Hepatocyte (in vitro differentiated cells): ENCODE measurements around the gene HIVEP2. TPM values are rescaled to one million over a fixed set of nuclear protein-coding genes. Genes with fewer than 3 reads are reported as not detected.

Experiments used
- DNase-seq: peaks from one replicate; pipeline ENCODE4 v3.0.0-alpha.2; 2016; ENCODE audit warnings: low spot score
- H2AFZ ChIP-seq: fragments of 200-600 bp; sonication (generic); 2 replicates; pipeline ENCODE4 v1.6.0; 2016; ENCODE audit warnings: antibody characterized with exemption, mild to moderate bottlenecking
- H3K27ac ChIP-seq: fragments of 200-600 bp; sonication (generic); 2 replicates; pipeline ENCODE4 v1.5.1; 2016; ENCODE audit warnings: mild to moderate bottlenecking
- H3K27me3 ChIP-seq: fragments of 200-600 bp; sonication (generic); 2 replicates; pipeline ENCODE4 v1.6.1; 2016
- H3K36me3 ChIP-seq: fragments of 200-600 bp; sonication (generic); replicated peaks from 2 replicates; pipeline ENCODE4 v1.5.1; 2016; ENCODE audit warnings: low read depth; ENCODE audit not compliant: insufficient read depth
- H3K4me1 ChIP-seq: fragments of 200-600 bp; sonication (generic); 2 replicates; pipeline ENCODE4 v1.5.1; 2016; ENCODE audit warnings: mild to moderate bottlenecking, moderate library complexity; ENCODE audit not compliant: insufficient read depth
- H3K4me2 ChIP-seq: fragments of 200-600 bp; sonication (generic); 2 replicates; pipeline ENCODE4 v1.6.0; 2016
- H3K4me3 ChIP-seq: fragments of 200-600 bp; sonication (generic); 2 replicates; pipeline ENCODE4 v1.5.1; 2016; ENCODE audit warnings: mild to moderate bottlenecking
- H3K79me2 ChIP-seq: fragments of 200-600 bp; sonication (generic); 2 replicates; pipeline ENCODE4 v1.6.0; 2017; ENCODE audit warnings: mild to moderate bottlenecking
- H3K9me2 ChIP-seq: fragments of 200-600 bp; sonication (generic); replicated peaks from 2 replicates; pipeline ENCODE4 v1.6.0; 2017; ENCODE audit warnings: mild to moderate bottlenecking; ENCODE audit not compliant: insufficient read depth
- H3K9me3 ChIP-seq: fragments of 200-600 bp; sonication (generic); 2 replicates; pipeline ENCODE4 v1.5.1; 2016; ENCODE audit warnings: low read depth, mild to moderate bottlenecking
- H4K20me1 ChIP-seq: fragments of 200-600 bp; sonication (generic); 2 replicates; pipeline ENCODE4 v1.6.0; 2016; ENCODE audit warnings: mild to moderate bottlenecking; ENCODE audit not compliant: insufficient read depth, poor library complexity, severe bottlenecking
- CTCF ChIP-seq: fragments of 200-600 bp; sonication (generic); IDR thresholded peaks from 2 replicates; pipeline ENCODE4 v1.5.1; 2016; ENCODE audit warnings: antibody characterized with exemption, mild to moderate bottlenecking; ENCODE audit not compliant: poor library complexity
- EZH2 ChIP-seq: fragments of 200-600 bp; sonication (generic); IDR thresholded peaks from 2 replicates; pipeline ENCODE4 v1.6.1; 2016; ENCODE audit warnings: antibody characterized with exemption, mild to moderate bottlenecking, borderline replicate concordance
- EZH2phosphoT487 ChIP-seq: fragments of 200-600 bp; sonication (generic); IDR thresholded peaks from one replicate; pipeline ENCODE4 v1.6.1; 2018; ENCODE audit warnings: antibody characterized with exemption, mild to moderate bottlenecking, low read depth, moderate library complexity; ENCODE audit not compliant: unreplicated experiment, severe bottlenecking
- WGBS: methylation state at CpG from one replicate; pipeline ENCODE4 v1.1.6; 2016; ENCODE audit warnings: low lambda C conversion rate; ENCODE audit errors: missing lambda C conversion rate; 5-methylcytosine and 5-hydroxymethylcytosine counted together
- polyA plus RNA-seq: library from polyadenylated mRNA; unstranded; fragments of >200 nt; fragmentation: Nextera tagmentation; extraction: Ambion mirVana; gene quantifications from 2 replicates; pipeline ENCODE4 v1.2.1, GENCODE V29; 2016
- total RNA-seq: library from RNA; depleted of rRNA; stranded (reverse); fragments of >200 nt; gene quantifications from 2 replicates; pipeline ENCODE4 v1.2.3, GENCODE V29; 2014

Gene HIVEP2
- total and polyA plus RNA-seq, 2 experiments from 2014 or later, result 3.3 to 9.4 TPM

- H3K4me3 ChIP-seq, result no peak overlapping the region
- no peaks in the 10 kb centered on the region for H3K4me1 ChIP-seq
- H3K79me2 ChIP-seq, result no peaks in the 10 kb centered on the region
- TF ChIP-seq EZH2phosphoT487 (no peak), CTCF (no peak), EZH2 (no peak)
- H3K9me2 ChIP-seq, result no peaks in the 10 kb centered on the region
- H3K9me3 ChIP-seq, result no peaks in the 10 kb centered on the region
- no peak overlapping the region for H2AFZ ChIP-seq
- DNase-seq, result no peak
- H3K36me3 ChIP-seq, result no peaks in the 10 kb centered on the region
- WGBS, result 36% methylated on average over 2 of the region's 2 CpGs
- H4K20me1 ChIP-seq, result no peaks in the 10 kb centered on the region
- no peak overlapping the region for H3K4me2 ChIP-seq
- H3K27me3 ChIP-seq, result no peaks in the 10 kb centered on the region
- H3K27ac ChIP-seq, result no peak overlapping the region
Measured at GRCh38 chr6:142756215-142756630, 188.8 kb downstream of the HIVEP2 start.

GRCh38 chr6:142753196-142753595 lies 191.8 kb downstream of the HIVEP2 start:
- H3K27me3 ChIP-seq, result no peaks in the 10 kb centered on the region
- H3K79me2 ChIP-seq, result no peaks in the 10 kb centered on the region
- no peak overlapping the region for H2AFZ ChIP-seq
- H3K27ac ChIP-seq, result no peak overlapping the region
- no peak for TF ChIP-seq EZH2
- no peak for TF ChIP-seq EZH2phosphoT487
- TF ChIP-seq CTCF, result no peak
- no peaks in the 10 kb centered on the region for H3K36me3 ChIP-seq
- DNase-seq, result no peak
- H3K9me2 ChIP-seq, result no peaks in the 10 kb centered on the region
- H3K4me2 ChIP-seq, result no peak overlapping the region
- no peaks in the 10 kb centered on the region for H3K9me3 ChIP-seq
- H4K20me1 ChIP-seq, result no peaks in the 10 kb centered on the region
- H3K4me1 ChIP-seq, result no peaks in the 10 kb centered on the region
- no peak overlapping the region for H3K4me3 ChIP-seq
- WGBS, result 96% methylated on average over 12 of the region's 12 CpGs

GRCh38 chr6:142752348-142752747 lies 192.6 kb downstream of the HIVEP2 start:
- H3K36me3 ChIP-seq, result no peaks in the 10 kb centered on the region
- H2AFZ ChIP-seq, result no peak overlapping the region
- H3K27ac ChIP-seq, result no peak overlapping the region
- DNase-seq, result no peak
- H3K27me3 ChIP-seq, result no peaks in the 10 kb centered on the region
- no peaks in the 10 kb centered on the region for H3K79me2 ChIP-seq
- H3K4me2 ChIP-seq, result no peak overlapping the region
- H3K4me1 ChIP-seq, result no peaks in the 10 kb centered on the region
- no peaks in the 10 kb centered on the region for H3K9me2 ChIP-seq
- WGBS, result 87% methylated on average over 2 of the region's 2 CpGs
- no peaks in the 10 kb centered on the region for H3K9me3 ChIP-seq
- H4K20me1 ChIP-seq, result no peaks in the 10 kb centered on the region
- no peak overlapping the region for H3K4me3 ChIP-seq
- TF ChIP-seq EZH2phosphoT487 (no peak), EZH2 (no peak), CTCF (no peak)

GRCh38 chr6:142751452-142751851 lies 193.5 kb downstream of the HIVEP2 start:
- TF ChIP-seq EZH2, result no peak
- no peak for TF ChIP-seq CTCF
- TF ChIP-seq EZH2phosphoT487, result no peak
- no peaks in the 10 kb centered on the region for H4K20me1 ChIP-seq
- no peaks in the 10 kb centered on the region for H3K27me3 ChIP-seq
- H3K27ac ChIP-seq, result no peak overlapping the region
- H3K9me2 ChIP-seq, result no peaks in the 10 kb centered on the region
- DNase-seq, result no peak
- H3K36me3 ChIP-seq, result no peaks in the 10 kb centered on the region
- no peaks in the 10 kb centered on the region for H3K4me1 ChIP-seq
- no peaks in the 10 kb centered on the region for H3K9me3 ChIP-seq
- no peak overlapping the region for H3K4me3 ChIP-seq
- 86% methylated on average over 3 of the region's 3 CpGs for WGBS
- no peak overlapping the region for H3K4me2 ChIP-seq
- H2AFZ ChIP-seq, result no peak overlapping the region
- H3K79me2 ChIP-seq, result no peaks in the 10 kb centered on the region
